Measurements from ENCODE around the gene MYBPH.

MYBPH gene

GRCh38 chr1:203121186-203122015 lies 54.2 kb downstream of the MYBPH start:
- in situ Hi-C loops (cut with HindIII; ENCODE audit: low pct_ligation_motif_present, low sequenced_read_pairs), result no loop called here
- Histone ChIP-seq H3K36me3 (replicated peaks) (no peaks in the 10 kb centered on the region), H3K27me3 (replicated peaks) (peaks cover 31% of the 10 kb centered on the region), H3K4me3 (ENCODE audit: low read depth, low read length) (no peak overlapping the region), H3K27ac (no peak overlapping the region)
- no peak for DNase-seq
- TF ChIP-seq, protein P1, sequence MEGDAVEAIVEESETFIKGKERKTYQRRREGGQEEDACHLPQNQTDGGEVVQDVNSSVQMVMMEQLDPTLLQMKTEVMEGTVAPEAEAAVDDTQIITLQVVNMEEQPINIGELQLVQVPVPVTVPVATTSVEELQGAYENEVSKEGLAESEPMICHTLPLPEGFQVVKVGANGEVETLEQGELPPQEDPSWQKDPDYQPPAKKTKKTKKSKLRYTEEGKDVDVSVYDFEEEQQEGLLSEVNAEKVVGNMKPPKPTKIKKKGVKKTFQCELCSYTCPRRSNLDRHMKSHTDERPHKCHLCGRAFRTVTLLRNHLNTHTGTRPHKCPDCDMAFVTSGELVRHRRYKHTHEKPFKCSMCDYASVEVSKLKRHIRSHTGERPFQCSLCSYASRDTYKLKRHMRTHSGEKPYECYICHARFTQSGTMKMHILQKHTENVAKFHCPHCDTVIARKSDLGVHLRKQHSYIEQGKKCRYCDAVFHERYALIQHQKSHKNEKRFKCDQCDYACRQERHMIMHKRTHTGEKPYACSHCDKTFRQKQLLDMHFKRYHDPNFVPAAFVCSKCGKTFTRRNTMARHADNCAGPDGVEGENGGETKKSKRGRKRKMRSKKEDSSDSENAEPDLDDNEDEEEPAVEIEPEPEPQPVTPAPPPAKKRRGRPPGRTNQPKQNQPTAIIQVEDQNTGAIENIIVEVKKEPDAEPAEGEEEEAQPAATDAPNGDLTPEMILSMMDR (IDR thresholded peaks at IDR 0.05; ENCODE audit: low read depth, low read length, missing control alignments), result no peak

DNA sequence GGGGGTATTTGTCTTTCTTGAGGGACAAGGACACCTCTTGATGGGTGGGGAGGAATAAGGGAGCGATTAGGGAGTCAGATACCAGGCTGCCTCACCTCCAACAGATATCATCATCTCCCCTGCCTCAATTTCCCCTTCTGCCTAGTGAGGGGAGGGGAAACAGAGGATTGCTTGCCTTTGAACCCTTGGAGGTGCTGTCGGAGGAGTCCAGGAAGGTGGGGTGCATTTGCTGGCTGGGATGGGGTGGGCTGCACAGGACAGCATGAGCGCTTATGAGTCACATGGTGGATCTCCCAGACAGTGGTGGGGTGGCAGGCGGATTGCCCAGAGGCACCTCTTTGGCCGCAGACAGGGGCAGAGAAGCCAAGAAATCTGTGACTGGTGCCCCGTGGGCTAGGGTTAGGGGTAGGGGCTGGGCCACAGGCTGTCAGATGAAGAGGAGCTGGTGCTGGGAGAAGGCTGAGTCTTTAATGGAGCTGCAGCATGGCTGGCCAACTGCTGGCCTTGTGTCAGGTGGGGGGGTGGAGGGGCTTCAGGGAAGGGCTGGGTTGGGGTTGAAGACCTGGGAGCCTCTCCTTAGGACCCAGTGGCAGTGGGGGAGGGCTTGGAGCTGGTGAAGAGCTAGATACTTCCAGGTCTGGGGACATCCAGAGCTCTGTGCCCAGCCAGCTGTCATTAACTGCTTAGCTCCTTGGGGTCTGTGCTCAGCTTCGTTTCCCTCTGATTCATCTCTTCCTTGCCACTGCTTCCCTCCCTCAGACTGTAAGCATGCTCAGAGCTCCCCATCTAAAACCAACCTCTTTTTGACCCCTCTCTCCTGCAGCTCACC lies 55.1 kb downstream of the MYBPH start:
- DNase-seq, result no peak
- peaks cover 31% of the 10 kb centered on the region for H3K27me3 ChIP-seq (replicated peaks)
- TF ChIP-seq, protein P1 (IDR thresholded peaks at IDR 0.05; ENCODE audit: low read depth, low read length, missing control alignments), result no peak
- H3K27ac ChIP-seq, result no peak overlapping the region
- no peaks in the 10 kb centered on the region for H3K36me3 ChIP-seq (replicated peaks)
- in situ Hi-C loops (cut with HindIII; ENCODE audit: low pct_ligation_motif_present, low sequenced_read_pairs), result no loop called here
- H3K4me3 ChIP-seq (ENCODE audit: low read depth, low read length), result no peak overlapping the region

All from brain microvascular endothelial cell (primary cell).